Embryonic facial prominence (tissue), 1 donor: ENCODE measurements around the gene H6PD.

ENCODE experiments used
- DNase-seq: peaks from one replicate; pipeline ENCODE4 v3.0.0-alpha.2; 2016; ENCODE audit errors: extremely low spot score

H6PD gene

GRCh38 chr1:9207086-9207485 lies 27.5 kb upstream of the H6PD start:
- DNase-seq: no peak

GRCh38 chr1:9207715-9208114 lies 26.9 kb upstream of the H6PD start:
- DNase-seq: no peak

DNA sequence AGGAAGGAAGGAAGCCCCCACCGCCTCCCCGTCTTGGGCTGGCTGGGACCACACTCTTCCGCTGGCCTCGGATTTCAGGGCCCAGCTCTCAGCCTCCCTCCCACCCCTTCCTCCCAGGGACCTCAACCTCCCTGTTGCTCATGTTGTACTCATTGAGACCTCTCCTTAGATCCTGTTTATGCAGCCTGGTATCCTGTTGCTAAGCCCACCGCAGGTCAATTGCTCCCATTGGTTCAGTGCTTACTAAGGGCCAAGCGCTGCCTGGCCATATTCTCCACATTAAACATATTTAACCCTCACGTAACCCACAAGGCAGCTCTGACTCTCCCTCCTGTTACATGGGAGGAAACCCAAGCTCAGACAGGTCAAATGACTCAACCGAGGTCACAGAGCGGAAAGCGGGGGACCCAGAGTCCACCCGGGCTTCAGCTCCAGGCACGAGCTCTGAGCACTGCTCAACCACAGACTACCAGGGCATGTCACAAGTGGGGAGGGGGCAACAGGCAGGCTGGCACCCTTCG lies 23.2 kb upstream of the H6PD start:
- no peak for DNase-seq

- DNase-seq: no peak
These were observed 21.8 kb upstream of the H6PD start for GRCh38 chr1:9212735-9213134.

GRCh38 chr1:9213956-9214355 lies 20.6 kb upstream of the H6PD start:
- no peak for DNase-seq

DNA sequence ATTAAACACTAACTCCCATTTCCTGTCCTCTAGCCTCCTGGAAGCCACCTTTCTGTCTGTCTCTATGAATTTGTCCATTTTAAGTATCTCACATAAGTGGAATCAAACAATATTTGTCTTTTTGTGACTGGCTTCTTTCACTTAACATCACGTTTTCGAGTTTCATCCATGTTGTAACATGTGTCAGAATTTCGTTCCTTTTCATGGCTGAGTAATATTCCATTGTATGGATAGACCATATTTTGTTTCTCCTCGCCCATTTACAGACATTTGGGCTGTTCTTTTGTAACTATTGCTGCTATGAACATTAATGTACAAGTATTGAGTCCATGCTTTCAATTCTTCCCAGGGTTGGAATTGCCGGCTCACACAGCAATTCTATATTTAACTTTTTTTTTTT lies 15.7 kb upstream of the H6PD start:
- DNase-seq: no peak

DNA sequence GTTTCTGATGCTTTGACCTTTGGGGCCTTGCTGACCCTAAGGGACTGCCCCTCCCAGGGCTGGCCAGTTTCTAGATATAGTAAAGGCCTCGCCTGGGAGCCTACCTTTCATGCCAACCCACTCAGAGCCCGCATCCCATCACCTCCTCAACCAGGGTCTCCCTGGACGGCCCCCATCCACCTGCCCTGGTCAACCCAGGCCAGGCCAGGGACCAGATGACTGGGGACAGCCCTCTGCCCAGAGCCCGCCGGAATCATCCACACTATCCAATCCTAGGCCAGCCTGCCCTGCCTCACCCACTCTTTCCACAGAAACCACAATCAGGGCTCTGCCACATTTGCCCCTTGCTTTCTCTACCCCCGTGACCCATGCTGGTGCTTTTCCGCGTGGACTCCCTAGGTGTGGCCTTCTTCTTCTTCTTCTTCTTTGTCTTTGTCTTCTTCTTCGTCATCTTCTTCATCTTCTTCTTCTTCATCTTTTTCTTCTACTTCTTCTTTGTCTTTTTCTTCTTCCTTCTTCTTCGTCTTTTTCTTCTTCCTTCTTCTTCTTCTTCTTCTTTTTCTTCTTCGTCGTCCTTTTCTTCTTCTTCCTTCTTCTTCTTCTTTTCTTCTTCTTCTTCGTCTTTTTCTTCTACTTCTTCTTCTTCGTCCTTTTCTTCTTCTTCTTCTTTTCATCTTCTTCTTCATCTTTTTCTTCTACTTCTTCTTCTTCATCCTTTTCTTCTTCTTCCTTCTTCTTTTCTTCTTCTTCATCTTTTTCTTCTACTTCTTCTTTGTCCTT lies 11.5 kb upstream of the H6PD start:
- no peak for DNase-seq

DNA sequence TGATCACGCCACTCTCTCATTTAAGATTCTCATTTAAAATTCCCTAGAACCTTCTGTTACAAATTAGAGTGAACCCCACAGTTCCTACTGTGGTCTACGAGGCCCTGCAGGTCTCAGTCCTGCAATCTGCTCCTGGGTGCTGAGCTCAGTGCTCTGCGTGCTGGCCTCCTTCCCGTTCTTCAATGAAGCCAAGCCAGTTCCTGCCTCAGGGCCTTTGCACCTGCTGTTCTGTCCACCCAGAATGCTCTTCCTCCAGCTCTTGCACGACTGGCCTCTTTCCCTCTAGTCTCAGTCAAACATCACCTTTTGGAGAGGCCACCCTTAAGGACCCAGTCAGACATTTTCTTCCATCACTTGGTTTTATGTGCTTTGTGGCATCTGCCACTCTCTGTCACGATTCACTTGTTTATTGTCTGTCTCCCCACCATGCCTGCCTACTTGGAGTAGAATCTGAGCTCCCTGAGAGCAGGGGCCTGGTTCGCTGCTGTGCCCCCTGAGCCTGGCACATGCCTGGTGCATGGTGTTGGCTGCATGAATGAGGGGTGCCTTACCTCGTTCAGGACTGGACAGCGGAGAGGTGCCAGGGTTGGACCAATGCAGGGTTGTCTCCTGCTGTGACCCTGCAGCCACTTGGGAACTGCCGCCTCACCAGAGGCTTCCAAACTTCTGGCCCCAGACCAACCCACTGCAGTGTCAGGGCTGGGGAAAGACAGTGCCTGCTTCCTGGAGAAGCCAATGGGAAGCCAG lies 9.7 kb upstream of the H6PD start:
- no peak for DNase-seq

DNA sequence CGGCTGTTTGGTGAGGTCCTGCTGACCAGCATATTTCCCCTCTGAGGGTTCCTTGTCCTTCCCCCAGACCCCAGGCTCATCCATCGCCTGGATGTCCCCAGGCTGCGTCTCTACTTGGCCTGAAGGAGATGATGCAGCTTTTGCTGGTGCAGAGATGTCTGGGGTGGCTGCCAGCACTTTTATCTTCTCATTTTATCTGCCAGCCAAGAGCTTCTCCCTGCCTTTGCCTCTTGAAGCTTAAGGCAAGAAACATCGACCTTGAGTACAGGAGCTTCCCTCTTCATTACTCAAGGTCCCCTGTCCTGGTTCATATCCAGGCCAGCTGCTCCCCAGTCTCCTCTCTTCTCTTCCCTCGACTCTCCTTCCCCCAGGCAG lies 9.2 kb upstream of the H6PD start:
- DNase-seq: no peak

GRCh38 chr1:9228609-9229008 lies 6.0 kb upstream of the H6PD start:
- DNase-seq: no peak

- DNase-seq: no peak
These were observed 5.0 kb upstream of the H6PD start for GRCh38 chr1:9229549-9229948.

GRCh38 chr1:9230869-9231533 lies 3.6 kb upstream of the H6PD start:
- no peak for DNase-seq

DNA sequence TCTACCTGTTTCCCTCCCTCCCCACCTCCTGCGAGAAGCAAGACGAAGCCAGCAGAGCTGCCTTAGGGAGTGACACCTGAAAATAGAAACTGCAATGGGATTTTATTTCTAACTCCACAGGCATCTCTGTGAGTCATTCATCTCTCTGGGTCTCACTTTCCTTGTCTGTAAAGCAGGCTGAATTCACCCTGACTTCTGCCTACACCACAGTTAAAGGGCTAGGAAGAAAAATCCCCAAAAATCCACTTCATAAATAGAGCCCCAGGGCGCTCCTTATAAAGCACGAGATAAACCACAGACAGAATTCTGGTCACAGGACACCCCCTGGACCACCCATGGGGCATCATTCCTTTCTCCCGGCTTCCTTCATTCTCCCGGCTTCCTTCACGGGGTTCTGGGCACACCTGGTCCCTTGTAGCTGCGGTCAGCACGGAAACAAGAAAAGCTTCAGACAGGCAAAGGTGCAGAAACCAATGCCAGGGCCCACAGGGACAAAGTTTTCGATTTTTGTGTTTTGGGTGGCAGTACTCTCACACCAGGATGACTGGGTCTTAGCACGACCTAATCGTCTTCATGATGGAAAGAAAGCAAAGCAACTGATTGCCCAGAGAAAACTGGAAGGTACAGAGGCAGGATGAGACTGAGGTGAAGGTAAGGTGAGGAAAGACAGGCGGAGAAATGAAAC lies 2.8 kb upstream of the H6PD start:
- no peak for DNase-seq

- no peak for DNase-seq
These were observed 1.2 kb upstream of the H6PD start for GRCh38 chr1:9233241-9233941.

DNA sequence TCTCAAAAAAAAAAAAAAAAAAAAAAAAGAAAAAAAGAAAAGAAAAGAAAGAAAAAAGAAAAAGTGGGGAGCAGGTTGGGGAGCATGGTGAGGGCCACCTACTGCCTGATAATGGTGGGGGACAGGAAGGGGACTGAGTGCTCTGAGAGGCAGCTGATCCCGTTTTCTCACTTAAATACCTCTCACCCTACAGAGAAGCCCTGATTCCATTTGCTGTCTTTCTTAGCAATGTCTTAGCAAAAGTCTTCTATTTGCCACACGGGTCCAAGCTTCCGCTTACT lies 692 bp upstream of the H6PD start:
- DNase-seq: no peak

GRCh38 chr1:9235096-9235459 lies 504 bp downstream of the H6PD start:
- DNase-seq: no peak

DNA sequence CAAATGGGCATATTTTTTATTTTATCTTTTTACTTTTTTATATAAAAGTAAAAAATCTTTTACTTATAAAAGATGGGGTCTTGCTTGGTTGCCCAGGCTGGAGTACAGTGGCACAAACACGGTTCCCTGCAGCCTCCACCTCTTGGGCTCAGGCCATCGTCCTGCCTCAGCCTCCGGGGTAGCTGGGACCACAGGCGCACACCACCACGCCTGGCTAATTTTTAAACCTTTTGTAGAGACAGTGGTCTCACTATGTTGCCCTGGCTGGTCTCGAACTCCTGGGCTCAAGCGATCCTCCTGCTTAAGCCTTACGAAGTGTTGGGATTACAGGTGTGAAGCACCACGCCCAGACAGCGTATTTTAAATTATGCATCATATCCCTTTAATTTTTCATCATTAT lies 986 bp downstream of the H6PD start:
- DNase-seq: no peak

DNA sequence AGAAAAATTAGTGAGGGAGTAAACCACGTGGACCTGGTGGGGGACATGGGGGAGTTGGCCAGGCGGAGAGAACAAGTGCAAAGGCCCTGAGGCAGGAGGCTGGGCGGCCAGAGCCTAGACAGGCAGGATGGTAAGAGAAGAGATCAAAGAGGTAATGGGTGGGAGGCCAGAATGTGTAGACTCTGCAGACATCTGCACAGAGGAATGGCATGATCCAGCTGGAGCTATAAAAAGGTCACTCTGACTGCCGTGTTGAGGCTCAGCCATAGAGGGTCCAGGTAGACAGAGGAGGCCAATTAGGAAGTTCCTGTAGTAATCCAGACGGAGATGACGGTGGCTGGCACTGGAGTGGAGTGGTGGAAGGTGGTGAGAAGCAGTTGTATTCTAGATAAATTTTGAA lies 3.6 kb downstream of the H6PD start:
- no peak for DNase-seq

DNA sequence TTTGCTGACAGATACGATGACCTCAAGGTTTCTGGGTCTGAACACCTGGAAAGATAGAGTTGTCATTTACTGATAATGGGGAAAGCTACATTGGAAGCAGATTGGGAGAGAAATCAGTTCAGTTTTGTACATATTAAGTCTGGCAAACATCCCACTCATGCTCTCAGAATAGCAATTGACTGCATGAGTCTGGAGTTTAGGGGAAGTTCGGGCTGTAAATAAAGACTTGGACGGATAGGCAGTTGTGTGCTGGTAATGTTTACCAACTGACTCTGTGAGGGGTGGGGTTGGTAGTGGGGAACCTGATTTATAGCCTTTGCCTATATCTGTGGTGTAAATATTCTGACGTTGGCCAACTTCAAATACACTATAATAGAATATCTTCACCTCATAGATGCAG lies 4.0 kb downstream of the H6PD start:
- DNase-seq: no peak

DNA sequence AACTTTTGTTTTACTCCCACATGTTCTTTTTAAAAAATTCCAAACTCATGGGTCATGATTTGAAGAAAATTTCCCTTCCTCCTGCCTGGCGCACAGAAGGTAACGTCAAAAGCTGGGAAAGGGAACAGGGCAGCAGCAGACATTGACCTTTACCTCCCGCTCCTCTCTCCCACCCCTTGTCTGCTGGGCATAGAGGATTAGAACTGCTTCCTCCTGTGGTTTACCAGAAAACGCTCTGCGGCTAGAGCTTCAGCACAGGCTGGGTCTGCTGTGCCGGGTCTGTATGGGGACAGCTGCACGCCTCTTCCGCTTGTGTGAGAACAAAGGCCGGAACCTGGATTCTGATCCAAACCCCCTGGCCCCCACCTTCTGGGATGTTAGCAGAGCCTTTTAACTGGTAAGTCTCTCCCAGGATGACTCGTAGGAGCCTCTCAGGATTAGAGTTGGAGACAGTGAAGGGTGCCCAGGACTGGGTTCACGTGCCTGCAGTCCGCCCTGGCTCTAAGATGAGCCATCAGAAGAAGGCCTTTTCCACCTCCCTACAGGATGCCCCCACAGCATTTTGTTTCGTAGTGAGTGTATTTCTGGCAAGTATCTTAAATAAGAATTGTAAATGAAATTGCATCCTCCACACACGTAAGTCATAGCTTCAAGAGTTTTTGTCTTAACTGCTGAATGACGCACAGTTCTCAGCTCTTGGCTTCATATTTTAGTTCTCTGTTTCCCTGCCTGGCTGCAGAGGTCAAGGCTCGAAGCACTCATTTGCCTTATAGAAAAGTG lies 5.2 kb downstream of the H6PD start:
- DNase-seq: no peak
